ENCODE measurements around the gene KLHDC9.

The KLHDC9 gene

DNA sequence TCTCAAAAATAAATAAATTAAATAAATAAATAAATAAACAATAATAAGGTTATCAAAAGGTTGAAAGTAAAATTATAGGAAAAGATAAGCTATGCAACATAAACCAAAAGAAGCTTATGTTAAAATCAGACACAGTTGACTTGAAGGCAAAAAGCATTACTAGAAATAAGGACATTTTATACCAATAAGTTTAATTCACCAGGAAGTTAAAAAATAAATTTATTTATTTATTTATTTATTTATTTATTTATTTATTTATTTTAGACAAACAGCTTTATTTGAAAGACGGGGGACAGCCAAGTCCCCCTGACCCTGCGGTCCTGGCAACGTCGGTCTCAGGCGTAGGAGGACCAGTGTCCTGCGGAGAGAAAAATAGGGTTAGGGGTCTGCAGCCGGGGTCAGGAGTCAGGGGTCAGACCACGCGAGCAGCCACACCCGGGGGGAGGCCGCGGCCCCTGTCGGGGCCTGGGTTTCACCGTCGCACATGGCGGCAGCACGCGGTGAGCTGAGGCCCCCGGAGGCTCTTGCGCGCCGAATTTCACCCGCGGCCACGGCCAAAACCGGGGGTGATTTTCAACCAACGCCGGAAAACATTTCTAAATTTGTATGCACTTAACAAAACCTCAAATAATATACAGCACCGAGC lies 42.7 kb downstream of the KLHDC9 start:
- H3K9ac ChIP-seq = no peak overlapping the region
- no peaks in the 10 kb centered on the region for H3K9me3 ChIP-seq (replicated peaks in 1 of 11)
- no peak for TF ChIP-seq Cebpa-rat (IDR thresholded peaks at IDR 0.05)
- no peak overlapping the region for H3K27ac ChIP-seq
- peaks cover 0 to 37% (median 11%) of the 10 kb centered on the region in 10 experiments; a peak in 11 of 20 replicates for H3K4me1 ChIP-seq
- no peak overlapping the region for H3K4me2 ChIP-seq
- no peak overlapping the region for H3K4me3 ChIP-seq
- H4K20me1 ChIP-seq = 0 out of 22 replicates have a peak, but pooled peaks cover 0 to 7% (median 0%) of the 10 kb centered on the region in 11 experiments
- H3K36me3 ChIP-seq = peaks cover 0 to 6% (median 0%) of the 10 kb centered on the region in 11 experiments; a peak in 2 of 22 replicates
- H3K27me3 ChIP-seq = no peaks in the 10 kb centered on the region

DNA sequence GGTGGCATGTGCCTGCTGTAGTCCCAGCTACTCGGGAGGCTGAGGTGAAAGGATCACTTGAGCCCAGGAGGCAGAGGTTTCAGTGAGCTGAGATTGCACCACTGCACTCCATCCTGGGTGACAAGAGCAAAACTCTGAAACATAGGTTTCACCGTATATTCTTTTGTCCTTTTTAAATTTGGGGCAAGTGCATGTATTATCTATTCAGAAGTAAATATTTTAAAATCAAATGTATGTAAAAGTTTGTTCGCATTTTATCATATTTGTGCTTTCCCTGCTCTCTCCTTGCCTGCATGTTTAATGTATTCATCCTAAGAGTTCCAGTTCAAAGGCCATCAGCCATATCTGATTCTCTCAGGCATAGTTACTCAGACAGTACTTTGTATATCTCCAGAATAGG lies 47.7 kb downstream of the KLHDC9 start:
- TF ChIP-seq Cebpa-rat (IDR thresholded peaks at IDR 0.05) = no peak

More for the DNA sequence above, 47.7 kb downstream of the KLHDC9 start:
- no peak overlapping the region for H3K4me3 ChIP-seq
- no peak overlapping the region for H3K27ac ChIP-seq
- no peaks in the 10 kb centered on the region for H3K36me3 ChIP-seq
- no peak overlapping the region for H3K4me2 ChIP-seq
- H4K20me1 ChIP-seq = no peaks in the 10 kb centered on the region
- H3K27me3 ChIP-seq = no peaks in the 10 kb centered on the region
- no peak overlapping the region for H3K9ac ChIP-seq
- H3K4me1 ChIP-seq = peaks cover 0 to 12% (median 0%) of the 10 kb centered on the region in 10 experiments; a peak in 4 of 20 replicates
- H3K9me3 ChIP-seq (replicated peaks in 1 of 11) = no peaks in the 10 kb centered on the region

Measured in BLaER1 treated with 17β-estradiol and CSF1 and Interleukin-3, amounts not matched to agents 10 nM and 100 nM (cell line).